ENCODE data around the gene CNNM1.

The CNNM1 gene

GRCh38 chr10:99341248-99341647 lies 12.1 kb downstream of the CNNM1 start:
- DNase-seq (ENCODE audit: insufficient read length, low spot score) (no peak), FAIRE-seq (no peak)
- TF ChIP-seq, protein P1, sequence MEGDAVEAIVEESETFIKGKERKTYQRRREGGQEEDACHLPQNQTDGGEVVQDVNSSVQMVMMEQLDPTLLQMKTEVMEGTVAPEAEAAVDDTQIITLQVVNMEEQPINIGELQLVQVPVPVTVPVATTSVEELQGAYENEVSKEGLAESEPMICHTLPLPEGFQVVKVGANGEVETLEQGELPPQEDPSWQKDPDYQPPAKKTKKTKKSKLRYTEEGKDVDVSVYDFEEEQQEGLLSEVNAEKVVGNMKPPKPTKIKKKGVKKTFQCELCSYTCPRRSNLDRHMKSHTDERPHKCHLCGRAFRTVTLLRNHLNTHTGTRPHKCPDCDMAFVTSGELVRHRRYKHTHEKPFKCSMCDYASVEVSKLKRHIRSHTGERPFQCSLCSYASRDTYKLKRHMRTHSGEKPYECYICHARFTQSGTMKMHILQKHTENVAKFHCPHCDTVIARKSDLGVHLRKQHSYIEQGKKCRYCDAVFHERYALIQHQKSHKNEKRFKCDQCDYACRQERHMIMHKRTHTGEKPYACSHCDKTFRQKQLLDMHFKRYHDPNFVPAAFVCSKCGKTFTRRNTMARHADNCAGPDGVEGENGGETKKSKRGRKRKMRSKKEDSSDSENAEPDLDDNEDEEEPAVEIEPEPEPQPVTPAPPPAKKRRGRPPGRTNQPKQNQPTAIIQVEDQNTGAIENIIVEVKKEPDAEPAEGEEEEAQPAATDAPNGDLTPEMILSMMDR (IDR thresholded peaks at IDR 0.05; ENCODE audit: insufficient read depth, missing control alignments): no peak

GRCh38 chr10:99341860-99342490 lies 12.8 kb downstream of the CNNM1 start:
- no peak for FAIRE-seq
- no peak for DNase-seq (ENCODE audit: insufficient read length, low spot score)
- TF ChIP-seq, protein P1 (IDR thresholded peaks at IDR 0.05; ENCODE audit: insufficient read depth, missing control alignments): no peak

DNA sequence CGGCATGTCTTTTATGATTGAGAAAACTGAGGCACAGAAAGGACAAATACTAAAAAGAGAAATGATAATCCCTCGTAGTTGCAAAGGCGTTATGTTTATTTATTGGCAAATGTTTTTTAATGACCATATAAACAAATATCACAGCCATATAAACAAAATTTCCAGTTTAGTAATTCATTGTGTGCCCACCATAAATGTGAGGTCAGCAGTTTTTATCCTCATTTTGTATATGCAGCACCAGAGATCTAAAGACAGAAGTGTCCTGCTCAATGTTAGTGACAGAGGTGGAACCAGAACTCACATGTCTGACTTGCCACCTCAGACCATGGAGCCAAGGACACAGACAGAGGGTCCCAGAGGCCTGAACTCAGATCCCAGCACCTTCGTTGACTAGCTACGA lies 14.1 kb downstream of the CNNM1 start:
- no peak for FAIRE-seq
- TF ChIP-seq, protein P1 (IDR thresholded peaks at IDR 0.05; ENCODE audit: insufficient read depth, missing control alignments): no peak
- DNase-seq (ENCODE audit: insufficient read length, low spot score): no peak

- DNase-seq (ENCODE audit: insufficient read length, low spot score): no peak
- no peak for FAIRE-seq
- TF ChIP-seq, protein P1 (IDR thresholded peaks at IDR 0.05; ENCODE audit: insufficient read depth, missing control alignments): no peak
Observed at GRCh38 chr10:99344715-99345114, 15.6 kb downstream of the CNNM1 start.

DNA sequence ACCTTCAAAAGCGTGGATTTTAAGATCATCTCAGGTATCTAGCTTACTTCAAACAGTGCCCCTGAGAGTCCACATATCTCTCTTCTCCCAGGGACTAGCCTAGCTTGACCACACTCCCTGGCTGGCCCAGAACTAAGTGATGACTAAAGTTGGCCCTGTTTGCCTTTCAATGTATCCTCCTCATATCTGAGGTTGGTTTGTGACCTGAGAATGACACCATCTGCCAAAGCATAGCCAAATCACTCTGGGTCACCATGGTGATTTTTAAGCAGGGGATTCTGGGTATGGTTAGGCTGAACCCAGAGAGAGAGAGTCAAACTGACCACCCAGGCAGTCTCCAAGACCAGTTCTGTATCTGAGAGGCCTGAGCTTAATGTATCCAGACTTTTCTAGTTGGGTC lies 16.2 kb downstream of the CNNM1 start:
- no peak for FAIRE-seq
- TF ChIP-seq, protein P1 (IDR thresholded peaks at IDR 0.05; ENCODE audit: insufficient read depth, missing control alignments): no peak
- no peak for DNase-seq (ENCODE audit: insufficient read length, low spot score)

DNA sequence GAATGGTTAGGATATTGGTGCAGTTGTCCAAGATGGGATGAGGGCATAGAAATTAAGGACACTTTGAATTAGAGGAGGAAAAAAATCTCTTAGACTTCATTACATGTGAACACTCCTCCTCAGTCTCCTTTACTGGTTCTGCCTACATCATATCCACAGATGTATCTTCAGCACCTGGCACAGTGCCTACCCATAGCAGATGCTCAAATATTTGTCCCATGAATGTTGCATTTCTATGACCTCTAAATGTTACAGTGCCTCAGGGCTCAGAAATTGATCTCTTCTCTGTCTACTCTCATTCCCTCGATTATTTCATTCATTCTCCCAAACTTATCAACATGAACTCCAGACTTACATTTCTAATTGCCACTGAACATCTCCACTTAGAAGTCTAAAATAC lies 17.1 kb downstream of the CNNM1 start:
- TF ChIP-seq, protein P1 (IDR thresholded peaks at IDR 0.05; ENCODE audit: insufficient read depth, missing control alignments): no peak
- FAIRE-seq: no peak
- no peak for DNase-seq (ENCODE audit: insufficient read length, low spot score)

DNA sequence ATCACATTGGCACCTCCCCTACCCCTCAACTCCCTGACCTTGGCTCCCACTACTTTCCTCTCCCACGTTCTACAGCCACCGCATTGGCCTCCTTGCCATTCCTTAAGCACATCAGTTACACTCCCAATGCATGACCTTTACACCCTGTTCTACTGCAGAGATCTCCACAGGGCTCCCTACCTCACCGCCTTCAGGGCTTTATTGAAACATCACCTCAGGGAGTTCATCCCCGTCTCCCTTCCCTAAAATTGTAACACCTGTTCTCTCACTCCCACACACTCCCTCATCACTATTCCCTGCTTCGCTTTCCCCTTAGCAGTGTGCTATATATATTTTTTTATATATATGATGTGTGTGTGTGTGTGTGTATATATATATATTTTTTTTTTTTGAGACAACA lies 18.5 kb downstream of the CNNM1 start:
- TF ChIP-seq, protein P1 (IDR thresholded peaks at IDR 0.05; ENCODE audit: insufficient read depth, missing control alignments): no peak
- DNase-seq (ENCODE audit: insufficient read length, low spot score) (no peak), FAIRE-seq (no peak)

Measured in D721Med (cell line).